GM19467 (cell line): Measurements from ENCODE around the gene SEPTIN2.
"Not testable (repeated sequence)": the region's sequence is repeated elsewhere in the genome, so short reads cannot be mapped to it uniquely, and the experiment has no call there.

Experiments
- ATAC-seq: cut with Tn5 transposase; IDR thresholded peaks from one replicate; pipeline ENCODE4 v1.9.1; 2021; ENCODE audit warnings: mild to moderate bottlenecking, moderate library complexity; ENCODE audit not compliant: unreplicated experiment

SEPTIN2 gene

DNA sequence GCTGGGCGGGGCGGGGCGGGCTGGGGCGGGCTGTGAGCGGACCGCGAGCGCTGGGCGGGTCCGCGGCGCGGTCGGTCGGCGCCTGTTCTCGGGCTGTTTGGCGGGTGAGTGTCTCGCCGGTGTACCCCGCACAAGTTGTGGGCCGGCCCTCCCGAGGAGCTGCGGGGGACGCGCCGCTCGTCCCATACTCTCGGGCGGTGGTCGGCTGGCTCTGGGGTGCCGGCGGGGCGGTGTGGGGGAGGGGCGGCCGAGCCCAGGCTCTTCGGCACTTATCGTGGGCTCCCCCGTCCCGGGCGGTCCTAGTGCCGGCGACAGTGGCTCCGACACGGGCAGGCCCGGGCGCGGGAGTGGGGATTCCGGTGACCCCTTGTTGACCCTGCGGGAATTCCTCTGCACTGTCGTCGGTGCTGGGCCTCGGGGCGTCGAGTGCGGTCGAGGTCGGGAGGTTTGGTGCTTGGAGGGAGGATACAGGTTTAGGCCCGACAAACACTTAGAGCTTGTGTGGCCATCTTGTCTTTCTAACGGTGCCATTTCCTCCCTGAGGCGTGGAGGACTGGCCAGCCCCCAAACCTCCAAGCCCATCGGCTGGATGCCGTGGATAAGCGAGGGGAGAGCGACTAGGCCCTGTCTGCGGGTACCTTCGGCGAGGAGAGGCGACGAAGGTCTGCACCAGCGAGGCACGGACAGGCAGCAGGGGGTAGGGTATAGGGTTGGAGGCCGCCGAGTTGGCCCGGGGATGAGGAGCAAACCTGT, at the start of gene SEPTIN2:
SEPTIN2 (plus strand) TSS at position 47 of the 753 bp plus-strand sequence. CDS start 8,308 bp downstream, outside the sequence.
- ATAC-seq, result peak; percentile 18

DNA sequence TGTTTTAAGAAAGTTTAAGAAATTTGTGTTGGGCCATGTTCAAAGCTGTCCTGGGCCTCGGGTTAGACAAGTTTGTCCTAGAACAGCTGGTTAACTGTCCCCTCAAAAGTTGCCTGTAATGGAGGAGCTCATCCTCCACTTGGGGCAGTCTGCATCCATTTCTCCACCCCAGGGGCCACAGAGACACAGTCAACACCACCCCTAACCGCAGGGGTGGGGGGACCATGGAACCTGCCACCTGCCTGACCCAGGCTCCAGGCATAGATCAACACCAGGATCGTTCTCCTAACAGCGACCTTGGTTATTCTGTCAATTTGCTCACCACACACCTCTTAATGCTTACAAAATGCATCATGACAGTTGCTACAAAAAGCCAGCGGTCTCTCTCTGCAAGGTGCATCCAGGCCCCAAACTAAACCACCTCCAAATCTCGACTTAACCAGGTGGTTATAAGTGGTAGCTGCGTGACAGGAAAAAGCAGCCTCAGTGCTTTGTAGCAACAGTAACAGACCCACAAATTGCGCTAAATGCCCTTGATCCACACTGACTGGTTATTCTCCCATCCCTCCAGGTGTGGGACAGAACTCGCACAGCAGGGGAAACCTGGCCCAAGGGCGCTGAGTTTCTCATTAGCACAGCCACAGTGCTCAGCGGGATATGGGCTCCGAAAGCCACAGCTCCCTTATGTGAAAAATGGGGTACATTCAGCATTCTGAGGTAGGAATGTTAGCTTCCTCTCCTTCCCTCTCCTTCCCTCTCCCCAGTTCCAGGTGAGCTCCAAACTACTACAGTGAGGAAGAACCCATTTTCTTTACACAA, 48.3 kb upstream of the SEPTIN2 start:
- no peak for ATAC-seq

DNA sequence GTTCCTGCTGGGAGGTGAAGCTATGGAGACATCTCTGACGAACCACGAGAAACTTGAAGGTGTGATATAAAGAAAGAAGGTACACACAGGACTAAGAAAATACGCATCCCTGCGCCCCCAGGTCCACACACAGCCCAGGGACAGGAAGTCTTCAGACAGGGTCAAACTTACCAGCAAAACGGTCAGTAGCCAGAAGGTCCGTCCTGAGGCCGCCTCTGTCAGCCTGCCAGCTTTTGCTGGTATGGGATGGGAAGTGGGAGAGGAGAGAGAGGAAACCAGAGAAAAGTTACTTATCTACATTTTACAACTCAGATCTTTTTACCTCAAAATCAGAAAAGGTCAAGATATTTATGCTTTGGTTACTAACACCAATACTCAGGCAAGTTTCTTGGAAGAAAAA, 47.4 kb upstream of the SEPTIN2 start:
- ATAC-seq, result no peak

DNA sequence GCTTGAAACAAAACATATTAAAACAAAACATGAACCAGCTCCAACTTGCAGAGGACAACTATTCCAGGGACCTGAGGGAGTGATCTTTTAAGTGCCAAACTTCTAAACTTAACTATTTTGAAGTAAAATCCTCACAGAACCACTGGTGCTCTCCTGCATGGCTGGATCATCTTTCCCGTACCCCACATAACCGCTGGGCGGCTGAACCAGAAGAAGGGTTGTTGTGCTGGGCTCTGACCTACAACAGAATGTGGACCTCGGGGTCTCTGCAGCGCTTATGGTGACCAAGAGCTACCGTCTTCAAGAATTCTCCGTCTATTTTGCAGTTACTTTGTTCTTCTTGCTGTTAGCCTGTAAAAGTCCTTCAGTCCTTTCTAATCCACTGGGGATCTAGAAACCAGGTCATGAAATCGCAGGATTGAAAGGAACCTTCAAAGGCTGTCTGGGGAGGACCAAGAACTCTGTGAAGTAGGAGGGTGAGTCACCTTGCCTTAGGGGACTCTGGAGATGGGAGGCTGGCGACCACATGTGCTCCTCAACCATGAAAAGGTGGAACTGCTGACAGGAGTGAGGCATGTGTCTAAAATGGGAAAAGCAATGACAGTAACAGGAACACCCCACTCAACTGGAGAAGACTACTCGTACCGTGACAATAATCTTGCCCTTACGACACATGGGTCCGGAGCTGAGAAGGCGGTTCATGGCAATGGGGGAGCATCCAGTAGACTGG, 46.8 kb upstream of the SEPTIN2 start:
- ATAC-seq, result no peak

DNA sequence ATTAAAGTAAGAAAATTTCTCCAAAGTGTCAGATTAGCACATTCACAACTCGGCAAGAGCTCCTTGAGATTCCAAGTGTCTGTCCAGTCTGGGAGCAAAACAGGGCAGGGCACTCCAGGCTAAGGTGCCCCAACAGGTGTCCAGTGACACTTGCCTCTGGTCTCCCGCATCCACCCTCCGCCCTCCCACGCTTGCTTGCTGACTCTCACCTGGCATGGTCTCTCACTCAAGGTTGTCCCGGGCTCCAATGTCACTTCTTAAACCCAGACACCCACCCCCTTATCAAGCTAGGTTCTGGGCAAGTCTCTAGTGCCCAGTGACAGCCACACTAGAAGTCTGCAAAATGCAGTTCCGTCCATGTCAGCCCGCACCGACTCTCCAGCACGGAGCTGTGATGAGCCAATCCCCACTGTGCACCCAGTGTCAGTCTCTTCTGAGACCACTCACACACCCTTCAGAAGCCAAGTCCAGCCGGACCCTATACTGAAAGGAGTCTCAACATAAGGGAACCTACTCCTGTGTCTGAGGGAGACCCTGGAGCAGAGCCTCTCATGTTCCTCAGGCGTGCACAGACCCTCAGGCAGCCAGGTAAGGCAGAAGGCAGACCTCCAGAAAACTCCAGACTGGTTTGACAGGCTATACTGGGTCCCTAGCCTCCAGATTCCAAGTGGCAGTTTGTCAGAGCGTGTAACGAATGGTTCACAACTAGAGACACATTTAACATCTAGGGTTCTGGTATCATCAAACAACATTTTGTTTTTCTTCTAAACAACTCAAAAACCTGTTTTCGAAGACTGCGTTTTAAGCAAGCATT, 45.8 kb upstream of the SEPTIN2 start:
- no peak for ATAC-seq

DNA sequence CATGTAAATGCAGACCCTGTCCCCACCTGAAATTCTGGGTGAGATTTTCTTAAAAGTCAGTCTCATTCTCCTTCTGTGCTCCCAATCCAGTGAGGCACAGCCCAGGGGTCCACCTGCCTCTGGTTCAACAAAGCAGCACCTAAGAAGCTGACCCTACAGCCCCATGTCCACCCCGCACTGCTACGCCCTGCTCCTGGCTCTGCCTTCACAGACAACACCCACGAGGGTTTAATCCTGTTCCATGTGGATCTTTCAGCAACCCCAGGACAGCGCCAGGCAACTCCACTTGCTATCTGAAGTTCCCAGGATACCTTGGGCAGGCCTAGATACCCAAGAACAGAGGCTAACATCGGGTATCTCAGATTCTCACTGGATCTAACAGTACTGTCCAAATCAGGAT, 45.2 kb upstream of the SEPTIN2 start:
- no peak for ATAC-seq

DNA sequence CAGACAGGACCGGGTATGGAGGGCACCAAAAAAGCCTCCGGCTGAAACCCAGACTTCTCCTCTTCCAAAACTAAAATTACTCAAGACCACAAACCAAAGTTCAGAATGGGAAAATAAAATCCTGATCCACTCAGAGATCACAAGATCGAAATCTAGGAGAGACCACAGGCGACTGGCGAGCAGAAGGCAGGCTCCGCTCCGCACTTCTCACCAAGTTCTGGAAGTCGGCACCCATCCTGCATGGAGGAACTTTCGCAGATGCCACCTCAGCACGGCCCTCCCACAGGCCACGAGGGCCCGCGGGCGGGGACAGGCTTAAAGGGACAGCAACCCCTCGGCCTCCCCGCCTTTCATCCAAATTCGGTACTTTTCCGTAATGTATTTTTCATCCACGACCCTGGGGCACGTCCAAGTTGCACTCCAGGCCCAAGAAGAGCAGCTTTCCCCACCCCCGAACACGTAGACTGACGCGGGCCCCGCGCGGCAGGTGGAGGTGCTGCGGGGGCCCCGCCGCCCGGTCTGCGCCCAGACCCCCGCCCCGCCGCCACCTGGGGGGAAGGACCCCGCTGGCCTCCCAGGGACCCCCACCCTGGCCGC, 43.9 kb upstream of the SEPTIN2 start:
- peak; percentile 57 for ATAC-seq

DNA sequence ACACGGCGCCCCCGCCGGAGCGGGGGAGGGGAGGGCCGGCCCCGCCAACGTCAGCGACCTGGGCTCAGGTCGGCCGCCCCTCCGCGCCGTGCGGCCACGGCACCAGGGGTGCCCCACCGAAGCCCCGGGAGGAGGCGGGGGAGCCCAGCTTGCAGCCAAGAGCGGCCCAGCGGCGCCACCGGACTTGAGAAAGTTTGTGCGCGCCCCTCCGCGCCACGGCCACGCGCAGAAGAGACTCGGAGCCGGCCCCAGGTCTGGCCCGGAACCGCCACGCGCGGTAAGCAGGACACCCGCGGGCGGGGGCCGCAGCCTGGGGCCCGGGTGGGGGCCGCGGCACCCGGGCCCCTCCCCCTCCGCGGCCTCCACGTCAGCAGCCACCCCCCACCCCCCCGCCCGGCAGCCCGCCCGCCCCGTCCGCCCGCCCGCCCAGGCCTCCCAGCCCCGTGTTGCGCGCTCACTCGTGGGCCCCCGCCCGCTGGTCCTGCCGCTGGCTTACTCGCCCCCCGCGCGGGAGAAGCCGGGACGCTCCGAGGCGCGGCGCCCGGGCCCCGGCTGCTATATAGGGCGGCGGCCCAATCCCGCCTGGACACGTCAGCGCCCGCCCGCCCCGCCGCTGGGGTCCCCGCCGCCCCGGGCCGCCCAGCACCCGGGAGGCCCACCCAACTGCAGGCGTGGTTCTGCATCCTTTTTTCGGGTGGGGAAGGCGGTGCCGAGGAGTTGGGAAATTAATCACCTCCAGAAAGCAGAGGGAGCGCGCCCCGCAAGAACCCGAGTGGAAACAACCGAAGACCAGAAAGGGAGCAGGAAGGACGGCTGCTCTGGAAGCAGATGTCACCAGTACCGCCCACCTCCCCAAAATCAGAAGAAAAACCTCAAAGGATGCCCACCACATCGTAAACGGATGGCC, 43.2 kb upstream of the SEPTIN2 start:
- ATAC-seq, result peak; percentile 42

DNA sequence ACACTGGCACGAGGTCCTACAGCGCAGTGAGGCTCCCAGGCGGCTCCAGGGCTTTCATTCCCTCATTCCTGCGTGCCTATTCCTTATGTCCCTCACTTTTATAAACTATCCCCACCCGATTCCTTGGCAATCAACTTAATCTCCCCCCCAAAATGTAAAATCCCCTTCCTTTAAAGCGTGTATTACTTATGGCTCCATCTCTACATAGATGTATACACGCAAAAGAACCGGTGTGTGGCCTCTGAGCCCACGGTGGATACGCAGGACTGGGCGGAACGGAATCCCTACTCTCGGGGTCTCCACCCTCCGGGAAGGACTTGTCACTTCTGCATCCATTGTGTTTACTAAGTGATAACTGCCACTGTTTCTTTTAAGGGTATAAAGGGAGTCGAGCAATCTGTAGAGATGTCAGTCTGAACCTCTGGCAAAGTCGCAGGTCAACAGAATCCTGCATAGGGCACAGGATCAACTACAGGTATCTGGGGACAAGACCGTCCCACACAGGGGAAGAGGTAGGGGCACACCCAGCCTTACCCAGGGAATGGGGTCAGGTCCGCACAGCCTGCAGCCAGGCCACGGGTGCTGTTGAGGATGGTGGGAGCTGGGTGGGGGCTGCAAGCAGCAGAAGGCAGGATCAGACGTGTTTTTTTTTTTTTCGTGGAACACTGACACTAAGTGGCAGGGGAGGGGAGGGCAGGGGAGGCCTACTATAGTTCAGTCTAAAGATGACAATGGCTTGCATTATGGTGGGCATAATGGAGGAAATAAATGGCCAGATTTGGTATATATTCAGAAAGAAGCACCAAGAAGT, 42.3 kb upstream of the SEPTIN2 start:
- no peak for ATAC-seq

DNA sequence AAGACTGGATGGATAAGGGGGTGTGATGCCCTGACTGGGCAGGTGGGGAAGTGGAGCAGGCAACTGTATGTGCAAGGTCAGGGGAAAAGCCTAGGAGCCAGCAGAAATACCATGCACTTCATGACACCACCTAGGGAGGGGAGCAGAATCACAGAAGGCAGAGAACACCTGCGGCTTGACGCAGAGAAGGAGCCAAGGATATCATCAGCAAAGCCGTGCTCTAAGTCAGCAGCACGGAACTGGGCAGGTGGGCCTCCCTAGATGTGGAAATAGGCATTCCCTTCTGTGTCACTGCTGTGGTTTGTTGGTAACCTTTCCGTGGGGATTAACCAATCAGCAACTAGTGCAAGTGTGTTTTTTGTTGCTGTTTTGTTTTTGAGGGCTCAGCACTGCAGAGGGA, 41.6 kb upstream of the SEPTIN2 start:
- no peak for ATAC-seq

DNA sequence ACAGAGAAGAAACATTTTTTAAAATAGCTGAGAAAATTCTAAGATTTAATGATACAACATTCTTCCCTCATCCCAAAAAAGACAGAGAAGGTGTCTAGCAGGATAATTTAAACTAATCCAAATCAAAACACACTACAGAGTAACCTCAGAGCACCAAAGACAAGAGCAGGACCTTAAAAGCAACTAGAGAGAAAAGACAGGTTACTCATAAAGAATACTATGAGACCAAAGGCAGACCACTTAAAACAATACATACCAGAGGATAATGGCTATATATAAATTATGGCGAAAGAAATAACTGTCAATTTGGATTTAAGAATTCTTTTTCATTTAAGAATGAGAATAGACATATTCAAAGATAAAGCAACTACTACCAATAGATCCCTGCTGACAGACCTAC, 40.2 kb upstream of the SEPTIN2 start:
- no peak for ATAC-seq

DNA sequence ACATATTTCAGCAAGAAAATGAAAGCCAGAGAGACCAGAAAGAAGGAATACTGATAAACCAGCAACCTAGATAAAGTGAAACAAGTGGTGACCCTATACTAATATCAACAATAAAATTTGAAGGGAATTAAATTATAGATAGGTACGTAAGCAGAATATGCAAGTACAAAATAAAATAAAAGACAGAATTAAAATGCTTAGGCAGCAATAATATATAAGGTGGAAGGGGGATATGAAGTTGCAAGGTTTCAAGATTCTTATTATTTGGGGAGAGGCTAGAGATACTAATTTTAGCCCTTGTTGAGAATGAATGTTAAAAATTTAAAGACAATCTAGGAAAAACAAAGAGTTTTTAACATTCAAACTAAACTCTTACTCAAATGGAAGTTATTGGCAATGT, 39.8 kb upstream of the SEPTIN2 start:
- no peak for ATAC-seq

DNA sequence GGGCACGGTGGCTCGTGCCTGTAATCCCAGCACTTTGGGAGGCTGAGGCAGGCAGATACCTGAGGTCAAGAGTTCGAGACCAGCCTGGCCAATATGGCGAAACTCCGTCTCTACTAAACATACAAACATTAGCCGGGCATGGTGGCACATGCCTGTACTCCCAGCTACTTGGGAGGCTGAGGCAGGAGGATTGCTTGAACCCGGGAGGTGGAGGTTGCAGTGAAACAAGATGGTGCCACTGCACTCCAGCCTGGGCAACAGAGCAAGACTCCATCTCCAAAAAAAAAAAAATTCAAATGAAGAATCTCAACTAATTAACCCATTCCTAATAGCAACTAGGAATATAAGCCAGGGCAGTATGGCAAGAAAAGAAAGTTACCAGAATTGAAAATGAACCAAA, 37.4 kb upstream of the SEPTIN2 start:
- ATAC-seq, result not testable (repeated sequence)

DNA sequence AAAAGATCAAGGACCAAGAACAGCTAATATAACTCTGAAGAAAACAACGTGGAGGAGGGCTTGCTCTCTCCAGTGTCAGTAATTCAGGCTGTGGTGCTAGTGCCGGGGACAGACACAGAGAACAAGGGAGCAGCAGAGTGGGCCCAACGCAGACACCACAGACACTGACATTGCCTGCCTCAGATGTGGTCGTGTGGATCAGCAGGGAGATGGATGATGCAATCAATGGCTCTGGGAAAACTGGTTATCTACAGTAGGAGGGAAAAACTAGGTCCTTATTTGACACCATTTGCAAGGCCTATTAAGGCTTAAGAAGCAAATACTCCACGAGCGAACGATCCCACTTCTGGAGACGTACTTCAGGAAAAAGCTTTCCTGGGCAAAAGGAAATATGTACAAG, 36.3 kb upstream of the SEPTIN2 start:
- no peak for ATAC-seq

DNA sequence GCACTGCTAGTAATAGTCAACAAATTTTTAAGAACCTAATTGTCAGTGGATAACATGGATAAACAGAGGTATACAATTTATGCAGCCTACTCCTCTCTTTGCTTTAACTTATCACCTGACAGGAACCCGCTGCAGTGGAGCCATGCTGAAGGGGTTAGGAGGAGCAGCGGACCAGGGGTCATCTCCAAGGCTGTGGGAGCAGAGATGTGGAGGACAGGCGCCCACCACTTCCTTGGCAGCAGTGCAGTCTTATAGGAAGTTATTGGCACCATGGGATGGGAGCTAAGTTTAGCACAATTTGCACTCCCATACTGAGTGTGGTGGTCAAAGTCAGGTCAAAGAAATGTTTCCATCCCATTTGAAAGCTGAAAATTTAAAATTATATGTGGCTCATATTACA, 35.9 kb upstream of the SEPTIN2 start:
- ATAC-seq, result no peak

DNA sequence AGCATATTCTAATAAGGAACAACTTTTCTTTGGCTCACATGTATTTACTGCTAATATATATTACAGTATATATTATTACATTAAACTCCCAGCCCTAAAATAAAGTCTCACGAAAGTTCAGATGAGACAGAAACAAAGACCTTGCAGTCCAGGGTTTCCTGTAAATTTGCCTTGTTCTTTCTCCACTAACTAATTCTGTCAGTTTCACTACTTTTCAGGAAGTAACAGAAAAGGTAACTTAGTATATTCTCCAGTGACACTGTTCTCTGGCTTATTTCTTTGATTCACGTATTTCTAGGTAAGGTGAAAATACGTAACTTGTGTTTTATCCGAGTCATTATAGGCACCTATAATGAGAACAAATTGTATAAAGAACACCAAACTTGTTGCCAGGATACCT, 35.4 kb upstream of the SEPTIN2 start:
- no peak for ATAC-seq

DNA sequence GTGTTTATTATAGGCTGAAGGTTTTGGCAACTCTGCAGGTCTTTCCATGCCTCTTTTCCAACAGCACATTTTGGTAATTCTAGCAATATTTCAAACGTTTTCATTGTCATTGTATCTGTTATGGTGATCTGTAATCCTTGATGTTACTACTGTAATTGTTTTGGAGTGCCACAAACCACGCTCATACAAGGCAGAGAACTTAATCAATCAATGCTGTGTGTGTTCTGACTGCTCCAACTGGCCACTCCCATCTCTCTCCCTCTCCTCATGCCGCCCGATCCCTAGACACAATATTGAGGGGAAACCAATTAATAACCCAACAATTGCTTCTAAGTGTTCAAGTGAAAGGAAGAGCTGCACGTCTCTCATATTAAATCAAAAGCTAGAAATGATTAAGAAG, 33.2 kb upstream of the SEPTIN2 start:
- ATAC-seq, result no peak

DNA sequence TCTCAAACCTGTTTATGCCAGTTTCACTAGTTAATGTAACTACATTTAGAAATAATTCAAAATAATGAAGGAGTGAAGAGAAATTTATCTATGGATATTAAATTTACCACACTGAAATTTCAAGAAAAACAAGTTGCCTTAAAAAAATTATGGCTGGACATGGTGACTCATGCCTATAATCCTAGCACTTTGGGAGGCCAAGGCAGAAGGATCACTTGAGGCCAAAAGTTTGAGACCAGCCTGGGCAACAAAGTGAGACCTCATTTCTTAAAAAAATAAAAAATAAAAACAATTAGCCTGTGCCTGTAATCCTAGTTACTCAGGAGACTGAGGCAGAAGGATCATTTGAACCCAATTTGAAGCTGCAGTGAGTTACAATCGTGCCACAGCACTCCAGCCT, 30.1 kb upstream of the SEPTIN2 start:
- no peak for ATAC-seq
